ENCODE measurements around the gene SMAD2.

- TF ChIP-seq POLR2AphosphoS5 (IDR thresholded peaks at IDR 0.05; ENCODE audit: low read depth, low read length) (no peak), POLR2A (IDR thresholded peaks at IDR 0.05; ENCODE audit: low read depth, low read length) (no peak), TAF1 (IDR thresholded peaks at IDR 0.05; ENCODE audit: borderline replicate concordance, low read depth, low read length) (no peak)
Observed at GRCh38 chr18:47775961-47776360, 154.5 kb downstream of the SMAD2 start.
